Tibial nerve (tissue), 4 donors: ENCODE measurements around the gene OR52L1. TPM values are rescaled to one million over a fixed set of nuclear protein-coding genes. Genes with fewer than 3 reads are reported as not detected.

Experiments used
- DNase-seq, 2 donors: peaks; one replicate each; pipeline ENCODE4 v3.0.0-alpha.2; 2019; ENCODE audit warnings: low spot score in 2 of 2
- H3K27ac ChIP-seq, 4 donors: fragments of 200-600 bp; sonication (generic) in 3 of 4; one replicate each; pipeline ENCODE4 v1.5.1; 2017 to 2019; ENCODE audit warnings: mild to moderate bottlenecking in 1 of 4
- H3K27me3 ChIP-seq, 2 donors: fragments of 200-600 bp; sonication (generic) in 1 of 2; one replicate each; pipeline versions ENCODE4 v1.5.1 to v1.6.0; 2017 to 2019
- H3K36me3 ChIP-seq, 3 donors: fragments of 200-600 bp; sonication (generic); one replicate each; pipeline ENCODE4 v1.5.1; 2018 to 2019
- H3K4me1 ChIP-seq, 4 donors: fragments of 200-600 bp; sonication (generic) in 3 of 4; one replicate each; pipeline ENCODE4 v1.5.1; 2017 to 2019
- H3K4me3 ChIP-seq, 4 donors: fragments of 200-600 bp; sonication (generic) in 3 of 4; one replicate each; pipeline ENCODE4 v1.5.1; 2017 to 2019; ENCODE audit warnings: mild to moderate bottlenecking in 1 of 4, moderate library complexity in 1 of 4
- H3K9me3 ChIP-seq, 4 donors: fragments of 200-600 bp; sonication (generic) in 3 of 4; one replicate each; pipeline ENCODE4 v1.5.1; 2017 to 2019
- CTCF ChIP-seq, 5 experiments: fragments of 200-600 bp in 3 of 5; fragments of 450-650 bp in 2 of 5; sonication (generic) in 3 of 5; IDR thresholded peaks; one replicate each; pipeline ENCODE4 v1.5.1; 2016 to 2019; ENCODE audit warnings: antibody characterized with exemption in 5 of 5, mild to moderate bottlenecking in 3 of 5, moderate library complexity in 2 of 5
- EP300 ChIP-seq, 2 donors: sonication (generic); formaldehyde crosslinking; IDR thresholded peaks; one replicate each; pipeline ENCODE4 v1.6.1; 2017; ENCODE audit warnings: antibody characterized with exemption in 2 of 2, mild to moderate bottlenecking in 1 of 2
- POLR2A ChIP-seq, 2 donors: fragments of 450-650 bp; IDR thresholded peaks; one replicate each; pipeline ENCODE4 v1.6.1; 2017; ENCODE audit warnings: antibody characterized with exemption in 2 of 2, mild to moderate bottlenecking in 2 of 2, moderate library complexity in 2 of 2
- WGBS, 2 donors: methylation state at CpG; one replicate each; pipeline ENCODE4 v1.1.5; 2018; 5-methylcytosine and 5-hydroxymethylcytosine counted together
- total RNA-seq, 4 donors: library from RNA; depleted of rRNA; stranded (reverse); fragments of >200 nt; gene quantifications; one replicate each; pipeline ENCODE4 v1.1.0, GENCODE V29; 2016

OR52L1 gene
- total RNA-seq, 4 donors from 2014 or later: not detected

GRCh38 chr11:5994791-5995190 lies 8.0 kb upstream of the OR52L1 start:
- H3K4me1 ChIP-seq: no peaks in the 10 kb centered on the region
- DNase-seq: no peak
- TF ChIP-seq EP300 (IDR thresholded peaks at IDR 0.05) (no peak), POLR2A (IDR thresholded peaks at IDR 0.05) (no peak), CTCF (IDR thresholded peaks at IDR 0.05) (no peak)

DNA sequence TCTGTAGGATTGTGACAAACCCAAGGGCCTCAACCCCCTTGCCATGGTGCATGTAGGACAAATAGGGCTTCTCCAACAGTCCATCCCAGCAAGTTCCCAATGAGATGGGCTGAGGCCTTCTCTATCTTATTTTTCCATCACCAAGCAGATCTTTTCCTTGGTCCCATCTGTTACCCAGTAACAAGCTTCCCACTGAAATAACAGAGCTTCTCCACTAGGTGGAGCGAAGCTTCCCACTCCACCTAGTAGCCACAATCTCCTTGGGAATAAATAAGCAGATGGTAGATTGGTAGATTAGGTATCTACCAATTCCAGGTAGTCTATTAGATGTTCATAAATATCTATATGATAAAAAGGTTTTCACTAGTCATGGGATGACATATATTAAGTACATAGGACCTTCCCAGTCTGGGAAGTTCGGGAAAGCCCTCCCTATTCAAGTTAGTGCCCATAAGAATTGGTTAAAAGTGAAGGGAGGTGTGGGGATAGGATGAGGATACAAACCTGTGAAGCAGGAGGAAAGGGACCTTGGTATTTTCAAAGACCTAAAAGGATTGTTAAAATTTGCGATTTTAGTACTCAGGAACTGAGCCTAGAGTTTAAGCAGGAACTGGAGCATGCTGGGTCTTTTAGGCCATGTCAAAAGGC lies 5.9 kb upstream of the OR52L1 start:
- H3K36me3 ChIP-seq: no peaks in the 10 kb centered on the region
- WGBS, 2 donors: 65 to 66% methylated on average over 3 of the region's 3 CpGs
- TF ChIP-seq POLR2A (IDR thresholded peaks at IDR 0.05) (no peak), CTCF (IDR thresholded peaks at IDR 0.05) (peak in 3 of 5 experiments; percentile 6 to 45 (median 27))
- H3K9me3 ChIP-seq: no peaks in the 10 kb centered on the region
- H3K4me1 ChIP-seq: no peaks in the 10 kb centered on the region
- no peak overlapping the region for H3K27ac ChIP-seq
- no peak for DNase-seq
- no peak overlapping the region for H3K4me3 ChIP-seq
- no peaks in the 10 kb centered on the region for H3K27me3 ChIP-seq

More at GRCh38 chr11:5994791-5995190, 8.0 kb upstream of the OR52L1 start:
- no peak overlapping the region for H3K27ac ChIP-seq
- H3K36me3 ChIP-seq: no peaks in the 10 kb centered on the region
- H3K27me3 ChIP-seq: no peaks in the 10 kb centered on the region
- WGBS, 2 donors: 90 to 91% methylated on average over 6 to 14 of the region's 14 CpGs
- no peaks in the 10 kb centered on the region for H3K9me3 ChIP-seq
- H3K4me3 ChIP-seq: no peak overlapping the region

GRCh38 chr11:5992150-5992549 lies 5.4 kb upstream of the OR52L1 start:
- no peaks in the 10 kb centered on the region for H3K9me3 ChIP-seq
- DNase-seq: no peak
- H3K27ac ChIP-seq: no peak overlapping the region
- H3K4me1 ChIP-seq: no peaks in the 10 kb centered on the region
- no peaks in the 10 kb centered on the region for H3K36me3 ChIP-seq
- H3K27me3 ChIP-seq: no peaks in the 10 kb centered on the region
- no peak overlapping the region for H3K4me3 ChIP-seq
- TF ChIP-seq EP300 (IDR thresholded peaks at IDR 0.05): no peak
- 52 to 63% methylated on average over 3 of the region's 3 CpGs for WGBS, 2 donors

- DNase-seq: no peak
- no peaks in the 10 kb centered on the region for H3K27me3 ChIP-seq
- no peaks in the 10 kb centered on the region for H3K9me3 ChIP-seq
- TF ChIP-seq CTCF (IDR thresholded peaks at IDR 0.05): no peak
- TF ChIP-seq EP300 (IDR thresholded peaks at IDR 0.05): no peak
- no peak for TF ChIP-seq POLR2A (IDR thresholded peaks at IDR 0.05)
- no peaks in the 10 kb centered on the region for H3K36me3 ChIP-seq
- H3K27ac ChIP-seq: no peak overlapping the region
- no peak overlapping the region for H3K4me3 ChIP-seq
- H3K4me1 ChIP-seq: no peaks in the 10 kb centered on the region
- WGBS, 2 donors: 82% methylated on average over 4 of the region's 4 CpGs
These were observed 2.4 kb upstream of the OR52L1 start for GRCh38 chr11:5989203-5989602.

- no peak overlapping the region for H3K4me3 ChIP-seq
- TF ChIP-seq POLR2A (IDR thresholded peaks at IDR 0.05) (no peak), EP300 (IDR thresholded peaks at IDR 0.05) (no peak), CTCF (IDR thresholded peaks at IDR 0.05) (no peak)
- H3K27ac ChIP-seq: no peak overlapping the region
- 36 to 43% methylated on average over 1 of the region's 1 CpG for WGBS, 2 donors
- H3K36me3 ChIP-seq: no peaks in the 10 kb centered on the region
- no peaks in the 10 kb centered on the region for H3K27me3 ChIP-seq
- H3K9me3 ChIP-seq: no peaks in the 10 kb centered on the region
- no peaks in the 10 kb centered on the region for H3K4me1 ChIP-seq
- no peak for DNase-seq
These were observed 3.3 kb downstream of the OR52L1 start for GRCh38 chr11:5983443-5983842.

- no peaks in the 10 kb centered on the region for H3K4me1 ChIP-seq
- no peak overlapping the region for H3K4me3 ChIP-seq
- H3K27me3 ChIP-seq: no peaks in the 10 kb centered on the region
- TF ChIP-seq POLR2A (IDR thresholded peaks at IDR 0.05) (no peak), EP300 (IDR thresholded peaks at IDR 0.05) (no peak), CTCF (IDR thresholded peaks at IDR 0.05) (no peak)
- H3K27ac ChIP-seq: no peak overlapping the region
- H3K9me3 ChIP-seq: no peaks in the 10 kb centered on the region
- DNase-seq: no peak
- WGBS, 2 donors: 52 to 76% methylated on average over 1 of the region's 1 CpG
- H3K36me3 ChIP-seq: no peaks in the 10 kb centered on the region
These were observed 13.3 kb downstream of the OR52L1 start for GRCh38 chr11:5973530-5973929.
